ENCODE data around the gene WLS.
A peak's percentile ranks its signal among the peaks of the same experiment; 100 is the strongest.

The WLS gene

DNA sequence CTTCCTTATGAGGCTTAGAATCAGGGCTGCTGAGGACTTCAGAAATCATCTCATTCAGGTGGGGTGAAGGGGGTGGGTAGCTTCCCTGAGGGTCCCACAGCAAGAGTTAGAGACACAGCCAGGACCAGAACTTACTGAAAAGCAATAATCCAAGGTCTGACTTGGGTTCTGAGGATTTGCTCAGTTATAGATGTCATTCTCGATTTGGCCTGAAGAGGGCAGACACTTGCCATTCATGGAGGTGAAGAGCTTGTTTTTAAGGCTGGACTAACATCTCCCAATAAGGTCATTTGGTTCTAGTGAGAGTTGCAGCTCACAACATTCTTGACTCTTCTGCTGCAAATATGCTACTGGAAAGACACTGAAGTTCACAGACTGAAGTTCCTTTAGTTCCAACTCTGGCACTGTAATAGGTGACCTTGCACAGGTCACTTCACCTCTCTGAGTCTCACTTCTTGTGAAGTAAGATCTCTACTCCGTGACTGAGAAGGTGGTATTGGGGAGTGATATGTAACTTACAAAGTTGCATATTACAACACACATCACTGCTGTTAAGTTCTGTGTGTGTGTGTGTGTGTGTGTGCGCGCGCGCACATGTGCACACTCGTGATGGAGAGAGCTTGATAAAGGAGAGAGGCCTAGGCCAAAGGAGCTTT, 112.1 kb downstream of the WLS start:
- TF ChIP-seq CTCF (IDR thresholded peaks at IDR 0.05; ENCODE audit: control insufficient read depth, extremely low read depth, insufficient read depth), result peak; percentile 82
- H3K4me3 ChIP-seq (ENCODE audit: low read depth, low read length), result no peak overlapping the region
- peak; percentile 45 for DNase-seq (ENCODE audit: low read depth)

DNA sequence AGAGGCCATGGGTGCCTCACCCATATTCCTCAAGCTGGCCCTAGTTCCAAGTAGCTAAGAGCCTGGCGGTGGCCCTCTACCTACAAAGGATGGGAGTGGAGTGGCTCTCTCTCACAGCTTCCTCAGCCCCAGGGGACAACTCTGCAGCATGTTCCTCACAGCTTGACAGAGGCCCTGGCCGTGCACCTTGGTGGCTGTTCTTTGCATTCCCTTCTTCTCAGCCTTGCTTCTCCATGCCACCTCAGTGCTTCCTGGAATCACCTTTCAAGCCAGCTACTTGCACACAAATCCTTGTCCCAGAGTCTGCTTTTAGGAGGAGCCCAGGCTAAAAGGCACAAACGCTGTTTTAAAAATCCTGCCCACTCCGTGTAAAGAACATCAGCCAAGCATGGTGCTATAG, 112.9 kb downstream of the WLS start:
- no peak for TF ChIP-seq CTCF (IDR thresholded peaks at IDR 0.05; ENCODE audit: control insufficient read depth, extremely low read depth, insufficient read depth)
- no peak overlapping the region for H3K4me3 ChIP-seq (ENCODE audit: low read depth, low read length)
- no peak for DNase-seq (ENCODE audit: low read depth)

DNA sequence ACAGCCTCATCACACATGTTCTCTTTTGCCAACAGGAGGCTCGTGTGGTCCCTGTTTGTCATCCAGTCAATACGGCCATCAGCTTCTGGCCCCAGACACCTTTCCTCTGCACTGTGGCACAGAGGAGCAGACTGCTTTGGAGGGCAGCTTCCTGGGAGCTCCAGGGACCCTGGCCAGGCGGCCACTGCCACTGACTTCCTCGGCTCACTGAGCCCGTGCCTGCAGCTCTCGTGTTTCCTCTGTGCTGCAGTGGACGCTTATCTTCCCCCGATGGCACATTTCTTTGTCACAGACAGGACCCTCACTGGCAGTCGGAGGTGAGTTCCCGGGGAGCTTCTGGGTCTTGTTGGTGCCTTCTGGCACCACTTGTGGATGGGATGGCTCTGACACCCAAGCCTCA, 114.9 kb downstream of the WLS start:
- no peak for DNase-seq (ENCODE audit: low read depth)
- TF ChIP-seq CTCF (IDR thresholded peaks at IDR 0.05; ENCODE audit: control insufficient read depth, extremely low read depth, insufficient read depth), result no peak
- H3K4me3 ChIP-seq (ENCODE audit: low read depth, low read length), result no peak overlapping the region

- H3K4me3 ChIP-seq (ENCODE audit: low read depth, low read length), result no peak overlapping the region
- no peak for DNase-seq (ENCODE audit: low read depth)
- TF ChIP-seq CTCF (IDR thresholded peaks at IDR 0.05; ENCODE audit: control insufficient read depth, extremely low read depth, insufficient read depth), result peak; percentile 80
These were observed 115.6 kb downstream of the WLS start for GRCh38 chr1:68116643-68117235.

- DNase-seq (ENCODE audit: low read depth), result no peak
- TF ChIP-seq CTCF (IDR thresholded peaks at IDR 0.05; ENCODE audit: control insufficient read depth, extremely low read depth, insufficient read depth), result no peak
These were observed 117.0 kb downstream of the WLS start for GRCh38 chr1:68115308-68115707.

GRCh38 chr1:68113966-68114365, 118.4 kb downstream of the WLS start:
- no peak for DNase-seq (ENCODE audit: low read depth)
- no peak for TF ChIP-seq CTCF (IDR thresholded peaks at IDR 0.05; ENCODE audit: control insufficient read depth, extremely low read depth, insufficient read depth)
- H3K4me3 ChIP-seq (ENCODE audit: low read depth, low read length), result no peak overlapping the region

More at GRCh38 chr1:68115308-68115707, 117.0 kb downstream of the WLS start:
- H3K4me3 ChIP-seq (ENCODE audit: low read depth, low read length), result no peak overlapping the region

GRCh38 chr1:68112835-68113243, 119.5 kb downstream of the WLS start:
- peak; percentile 28 for DNase-seq (ENCODE audit: low read depth)
- no peak overlapping the region for H3K4me3 ChIP-seq (ENCODE audit: low read depth, low read length)
- TF ChIP-seq CTCF (IDR thresholded peaks at IDR 0.05; ENCODE audit: control insufficient read depth, extremely low read depth, insufficient read depth), result no peak
